GM10248 (cell line): ENCODE measurements around the gene VSX2.

Experiments
- CTCF ChIA-PET: fragments of 300-600 bp; sonication (Branson Sonifier 250); formaldehyde crosslinking; extraction: SDS; loops from one replicate; lab custom pipeline; 2021; ENCODE audit warnings: antibody characterized with exemption; lab: Yijun Ruan, JAX
- POLR2A ChIA-PET: fragments of 350-650 bp; sonication (Branson Sonifier 250); formaldehyde crosslinking; extraction: SDS; loops from one replicate; lab custom pipeline; 2020; ENCODE audit warnings: antibody characterized with exemption; lab: Yijun Ruan, JAX
- DNase-seq: peaks from one replicate; pipeline ENCODE4 v3.0.0; 2012; ENCODE audit errors: extremely low spot score
- TF ChIP-seq, protein P1 (sequence below): IDR thresholded peaks from 2 replicates; pipeline ENCODE4 v1.5.1; 2012; ENCODE audit warnings: mild to moderate bottlenecking, low read depth; ENCODE audit errors: extremely low read depth, missing control alignments, control extremely low read depth

The VSX2 gene

DNA sequence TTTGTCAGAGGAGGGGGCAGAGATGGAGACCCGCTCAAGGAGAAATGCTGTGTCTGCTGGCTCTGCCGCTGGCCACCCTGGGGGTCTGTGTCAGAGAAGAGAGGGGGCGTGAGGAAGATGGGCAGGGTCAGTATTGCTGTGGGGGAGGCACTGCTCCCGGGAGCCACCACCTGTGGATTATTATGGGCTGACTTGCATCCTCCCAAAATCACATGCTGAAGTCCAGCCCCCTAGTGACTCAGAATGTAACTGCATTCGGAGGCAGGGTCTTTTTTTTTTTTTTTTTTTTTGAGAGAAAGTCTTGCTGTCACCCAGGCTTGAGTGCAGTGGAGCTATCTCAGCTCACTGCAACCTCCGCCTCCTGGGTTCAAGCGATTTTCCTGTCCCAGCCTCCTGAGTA is 51.2 kb downstream of the VSX2 start:
- ChIA-PET CTCF (interaction anchor here (1.3 to 2.5 kb wide), 2 partner anchors 12 kb away, joined by 4 to 8 read pairs; partner anchors contain the start of gene ABCD4), POLR2A (no interaction called here)
- TF ChIP-seq, protein P1, sequence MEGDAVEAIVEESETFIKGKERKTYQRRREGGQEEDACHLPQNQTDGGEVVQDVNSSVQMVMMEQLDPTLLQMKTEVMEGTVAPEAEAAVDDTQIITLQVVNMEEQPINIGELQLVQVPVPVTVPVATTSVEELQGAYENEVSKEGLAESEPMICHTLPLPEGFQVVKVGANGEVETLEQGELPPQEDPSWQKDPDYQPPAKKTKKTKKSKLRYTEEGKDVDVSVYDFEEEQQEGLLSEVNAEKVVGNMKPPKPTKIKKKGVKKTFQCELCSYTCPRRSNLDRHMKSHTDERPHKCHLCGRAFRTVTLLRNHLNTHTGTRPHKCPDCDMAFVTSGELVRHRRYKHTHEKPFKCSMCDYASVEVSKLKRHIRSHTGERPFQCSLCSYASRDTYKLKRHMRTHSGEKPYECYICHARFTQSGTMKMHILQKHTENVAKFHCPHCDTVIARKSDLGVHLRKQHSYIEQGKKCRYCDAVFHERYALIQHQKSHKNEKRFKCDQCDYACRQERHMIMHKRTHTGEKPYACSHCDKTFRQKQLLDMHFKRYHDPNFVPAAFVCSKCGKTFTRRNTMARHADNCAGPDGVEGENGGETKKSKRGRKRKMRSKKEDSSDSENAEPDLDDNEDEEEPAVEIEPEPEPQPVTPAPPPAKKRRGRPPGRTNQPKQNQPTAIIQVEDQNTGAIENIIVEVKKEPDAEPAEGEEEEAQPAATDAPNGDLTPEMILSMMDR: no peak
- no peak for DNase-seq

GRCh38 chr14:74292061-74292460 is 52.8 kb downstream of the VSX2 start:
- CTCF ChIA-PET: interaction anchor here (0.9 to 2.5 kb wide), 4 partner anchors 8 to 180 kb away, joined by 4 to 8 read pairs (median 6); partner anchors contain the start of gene ABCD4
- TF ChIP-seq, protein P1: no peak
- no peak for DNase-seq
- POLR2A ChIA-PET: interaction anchor here (0.5 kb wide), 1 partner anchor 277 kb away, joined by 4 read pairs; no protein-coding TSS in a partner anchor

GRCh38 chr14:74293606-74294005 is 54.4 kb downstream of the VSX2 start:
- ChIA-PET POLR2A (no interaction called here), CTCF (interaction anchor here (1.0 to 2.0 kb wide), 4 partner anchors 8 to 182 kb away, joined by 3 to 6 read pairs (median 4); partner anchors contain the start of gene ABCD4)
- DNase-seq: no peak

DNA sequence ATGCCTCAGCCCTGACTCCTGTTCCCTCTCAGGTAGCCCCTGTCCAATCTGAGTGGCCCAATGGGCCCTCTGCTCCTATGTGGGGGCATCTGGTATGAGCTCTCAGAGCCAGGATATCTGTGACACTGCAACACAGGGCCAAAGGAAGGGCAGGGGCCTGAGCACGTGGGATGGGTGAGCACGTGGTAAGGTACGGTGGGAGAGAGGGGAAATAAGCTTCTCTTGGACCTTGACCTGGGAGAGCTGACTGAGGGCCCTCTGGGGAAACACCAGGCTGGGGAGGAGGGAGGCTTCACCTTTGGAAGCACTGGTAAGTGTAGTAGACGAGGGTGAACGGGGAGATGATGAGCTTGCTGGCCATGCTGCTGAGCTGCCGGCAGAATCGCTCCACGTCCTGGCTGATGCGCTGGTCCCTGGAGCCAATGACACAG is 56.8 kb downstream of the VSX2 start:
- ChIA-PET POLR2A (no interaction called here), CTCF (interaction anchor here (0.6 to 2.7 kb wide), 7 partner anchors 9 to 184 kb away, joined by 3 to 9 read pairs (median 5); no protein-coding TSS in a partner anchor)
- no peak for DNase-seq
- TF ChIP-seq, protein P1: no peak

More at GRCh38 chr14:74293606-74294005, 54.4 kb downstream of the VSX2 start:
- TF ChIP-seq, protein P1: no peak

DNA sequence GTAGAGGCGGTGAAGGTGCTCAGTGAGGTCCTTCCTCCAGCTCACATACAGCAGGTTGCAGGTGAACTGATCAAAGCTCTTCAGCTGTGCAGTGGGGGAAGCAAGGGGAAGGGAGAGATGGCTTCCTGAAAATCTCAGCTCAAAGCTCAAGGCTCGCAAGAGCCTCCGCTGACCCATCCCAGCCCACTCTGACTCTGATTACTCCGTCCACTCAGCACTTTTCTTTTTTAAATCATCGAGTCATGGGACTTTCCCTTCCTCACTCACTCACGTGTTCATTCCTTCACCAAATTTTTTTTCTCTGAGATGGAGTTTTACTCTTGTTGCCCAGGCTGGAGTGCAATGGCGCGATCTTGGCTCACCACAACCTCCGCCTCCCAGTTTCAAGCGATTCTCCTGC is 58.7 kb downstream of the VSX2 start:
- ChIA-PET POLR2A (no interaction called here), CTCF (interaction anchor here (1.2 to 2.7 kb wide), 8 partner anchors 9 to 186 kb away, joined by 3 to 8 read pairs (median 4); no protein-coding TSS in a partner anchor)
- TF ChIP-seq, protein P1: no peak
- DNase-seq: no peak

DNA sequence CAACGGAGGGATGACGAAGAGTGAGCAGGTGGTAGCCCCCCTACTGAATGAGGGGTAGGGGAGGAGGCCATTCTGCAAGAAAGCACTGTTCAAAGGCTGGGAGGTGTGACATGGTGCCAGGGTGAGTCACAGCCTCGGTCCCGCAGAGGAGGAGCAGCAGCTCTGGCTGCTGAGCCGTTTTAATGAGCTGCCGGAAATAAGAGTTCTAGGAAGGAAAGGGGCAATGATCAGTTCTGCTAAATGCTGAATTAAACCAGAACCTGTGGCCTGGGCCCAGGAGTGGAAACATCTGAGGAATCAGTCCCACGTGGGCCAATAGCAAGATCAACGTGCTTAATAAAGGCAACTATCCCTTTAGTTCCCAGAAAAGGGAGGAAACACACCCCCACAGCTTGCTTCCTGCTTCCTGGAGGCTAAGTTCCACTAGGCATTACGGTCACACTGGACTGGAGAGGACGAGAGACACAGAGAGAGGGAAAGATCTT is 59.9 kb downstream of the VSX2 start:
- POLR2A ChIA-PET: no interaction called here
- DNase-seq: no peak
- CTCF ChIA-PET: interaction anchor here (1.2 to 2.7 kb wide), 3 partner anchors 8 to 16 kb away, joined by 3 to 8 read pairs (median 3); no protein-coding TSS in a partner anchor
- TF ChIP-seq, protein P1: no peak
